ENCODE measurements around the gene TSPAN4.

DNA sequence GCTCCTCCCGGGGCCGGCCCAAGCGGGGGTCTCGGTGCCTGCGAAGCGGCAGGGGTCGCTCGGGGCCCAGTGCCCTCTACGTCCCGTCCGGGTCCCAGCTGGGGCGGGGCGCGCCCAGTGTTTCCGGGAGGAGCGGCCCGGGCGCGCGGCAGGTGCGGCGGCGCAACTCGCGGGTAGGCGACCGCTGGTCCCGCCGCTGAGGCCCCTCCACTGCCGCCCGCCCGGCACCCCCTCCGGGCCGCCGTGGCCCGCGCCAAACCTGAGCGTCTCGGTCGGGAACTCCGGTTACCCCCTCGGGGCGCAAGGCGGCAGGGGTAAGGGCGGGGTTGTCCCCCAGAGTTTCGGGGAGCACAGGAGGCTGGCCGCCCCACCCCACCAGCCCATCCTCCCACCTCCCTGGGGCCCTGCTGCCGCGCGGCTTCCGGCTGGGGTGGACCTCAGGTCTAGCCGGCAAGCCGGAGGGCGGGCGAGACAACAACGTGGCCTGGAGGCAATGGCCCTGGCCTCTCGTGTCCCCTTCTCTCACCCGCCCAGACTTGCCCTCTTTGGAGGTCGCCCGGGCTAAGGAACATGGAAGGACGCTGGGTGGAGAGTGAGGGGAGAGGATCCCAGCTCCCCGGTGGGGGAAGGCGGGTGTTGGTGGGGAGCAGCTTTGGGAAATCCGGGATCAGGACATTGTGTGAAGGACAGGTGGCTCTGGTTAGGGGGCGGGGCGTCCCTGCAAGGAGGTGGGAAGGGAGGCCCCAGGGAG lies 15.3 kb upstream of the TSPAN4 start:
- no peak for TF ChIP-seq POLR2A (IDR thresholded peaks at IDR 0.05; ENCODE audit: low read length)
- no peak for TF ChIP-seq GATA1 (IDR thresholded peaks at IDR 0.05; ENCODE audit: low read depth, low read length)
